ENCODE results near the gene SNX25.

SNX25 gene

DNA sequence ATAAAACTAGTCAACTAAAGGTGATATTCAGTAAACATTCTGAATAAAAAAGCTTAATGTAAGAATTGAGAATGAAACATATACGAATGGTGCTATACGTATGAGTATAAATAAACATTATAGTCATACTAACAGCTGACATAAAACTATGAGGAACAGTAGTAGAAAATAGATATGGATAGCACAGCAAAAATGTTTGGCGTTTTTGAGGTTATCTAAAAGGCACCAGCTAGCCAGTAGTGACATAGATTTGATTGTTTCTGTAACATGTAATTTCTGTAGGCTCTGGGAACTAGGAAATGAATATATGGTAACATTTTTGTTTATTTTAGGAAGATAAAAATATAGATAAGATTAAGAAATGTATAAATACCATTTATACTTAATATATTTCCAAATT is 69.3 kb downstream of the SNX25 start:
- no peaks in the 10 kb centered on the region for H3K27me3 ChIP-seq (ENCODE audit: insufficient read depth, insufficient read length)
- no peaks in the 10 kb centered on the region for H3K36me3 ChIP-seq (ENCODE audit: insufficient read depth, insufficient read length, low read length)
- no peak overlapping the region for H3K9ac ChIP-seq (ENCODE audit: insufficient read length, low read depth)
- TF ChIP-seq ZNF274 (IDR thresholded peaks at IDR 0.05; ENCODE audit: low read depth, low read length) (no peak), YY1 (IDR thresholded peaks at IDR 0.05; ENCODE audit: insufficient read depth, insufficient read length) (no peak), SUZ12 (IDR thresholded peaks at IDR 0.05; ENCODE audit: extremely low read depth, insufficient read depth, insufficient read length) (no peak)
- DNase-seq (ENCODE audit: low read depth, low spot score): no peak
- no peaks in the 10 kb centered on the region for H3K4me1 ChIP-seq (ENCODE audit: insufficient read depth, insufficient read length)
- H3K4me3 ChIP-seq (ENCODE audit: insufficient read length, low read depth): no peak overlapping the region
- H3K9me3 ChIP-seq (ENCODE audit: insufficient read depth, low read length): no peaks in the 10 kb centered on the region

DNA sequence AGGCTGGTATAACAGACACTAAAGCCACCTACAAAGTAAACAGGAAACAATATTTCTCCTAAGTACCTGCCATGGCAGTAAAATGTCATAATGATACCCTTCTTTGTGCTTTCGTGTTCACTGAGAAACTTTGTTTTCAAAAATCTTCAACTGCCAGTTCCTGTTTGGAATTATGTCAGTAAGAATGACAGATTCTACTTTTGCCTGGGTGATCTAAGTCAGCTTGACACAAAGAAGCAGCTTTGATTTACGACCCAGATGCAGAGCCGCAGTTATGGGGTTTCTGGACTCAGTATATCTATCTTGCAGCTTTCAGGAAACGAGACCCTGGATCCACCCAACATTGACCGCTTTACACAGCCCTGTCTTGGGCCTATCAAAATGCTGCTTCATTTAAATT is 71.2 kb downstream of the SNX25 start:
- Histone ChIP-seq H3K4me1 (ENCODE audit: insufficient read depth, insufficient read length) (no peaks in the 10 kb centered on the region), H3K4me3 (ENCODE audit: insufficient read length, low read depth) (no peak overlapping the region), H3K9ac (ENCODE audit: insufficient read length, low read depth) (no peak overlapping the region), H3K27me3 (ENCODE audit: insufficient read depth, insufficient read length) (no peaks in the 10 kb centered on the region), H3K36me3 (ENCODE audit: insufficient read depth, insufficient read length, low read length) (no peaks in the 10 kb centered on the region), H3K9me3 (ENCODE audit: insufficient read depth, low read length) (no peaks in the 10 kb centered on the region)
- no peak for TF ChIP-seq SUZ12 (IDR thresholded peaks at IDR 0.05; ENCODE audit: extremely low read depth, insufficient read depth, insufficient read length)
- no peak for TF ChIP-seq ZNF274 (IDR thresholded peaks at IDR 0.05; ENCODE audit: low read depth, low read length)
- no peak for TF ChIP-seq YY1 (IDR thresholded peaks at IDR 0.05; ENCODE audit: insufficient read depth, insufficient read length)
- DNase-seq (ENCODE audit: low read depth, low spot score): no peak

DNA sequence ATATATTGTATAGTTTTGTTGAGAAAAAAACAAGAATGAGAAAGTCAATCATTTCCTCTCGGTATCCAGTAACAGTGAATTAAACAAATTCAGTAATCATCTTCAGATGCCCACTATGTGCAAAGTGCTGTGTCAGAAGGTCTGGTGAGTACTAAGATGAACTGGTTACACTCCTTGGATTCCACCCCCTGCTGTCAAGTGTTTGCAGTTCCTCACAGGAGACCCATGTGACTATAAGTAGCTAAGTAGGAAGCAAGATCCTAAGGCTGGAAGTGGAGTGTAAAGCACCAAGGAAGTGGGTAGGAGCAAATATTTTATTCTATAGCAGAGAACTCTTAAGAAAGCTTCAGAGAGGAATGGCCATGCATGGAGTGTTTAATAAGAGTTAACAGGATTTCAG is 73.6 kb downstream of the SNX25 start:
- no peak for DNase-seq (ENCODE audit: low read depth, low spot score)
- no peaks in the 10 kb centered on the region for H3K27me3 ChIP-seq (ENCODE audit: insufficient read depth, insufficient read length)
- H3K36me3 ChIP-seq (ENCODE audit: insufficient read depth, insufficient read length, low read length): peaks cover 2% of the 10 kb centered on the region
- TF ChIP-seq ZNF274 (IDR thresholded peaks at IDR 0.05; ENCODE audit: low read depth, low read length): no peak
- no peak for TF ChIP-seq SUZ12 (IDR thresholded peaks at IDR 0.05; ENCODE audit: extremely low read depth, insufficient read depth, insufficient read length)
- no peak for TF ChIP-seq YY1 (IDR thresholded peaks at IDR 0.05; ENCODE audit: insufficient read depth, insufficient read length)
- H3K9ac ChIP-seq (ENCODE audit: insufficient read length, low read depth): no peak overlapping the region
- H3K4me3 ChIP-seq (ENCODE audit: insufficient read length, low read depth): no peak overlapping the region
- H3K4me1 ChIP-seq (ENCODE audit: insufficient read depth, insufficient read length): no peaks in the 10 kb centered on the region
- H3K9me3 ChIP-seq (ENCODE audit: insufficient read depth, low read length): no peaks in the 10 kb centered on the region

DNA sequence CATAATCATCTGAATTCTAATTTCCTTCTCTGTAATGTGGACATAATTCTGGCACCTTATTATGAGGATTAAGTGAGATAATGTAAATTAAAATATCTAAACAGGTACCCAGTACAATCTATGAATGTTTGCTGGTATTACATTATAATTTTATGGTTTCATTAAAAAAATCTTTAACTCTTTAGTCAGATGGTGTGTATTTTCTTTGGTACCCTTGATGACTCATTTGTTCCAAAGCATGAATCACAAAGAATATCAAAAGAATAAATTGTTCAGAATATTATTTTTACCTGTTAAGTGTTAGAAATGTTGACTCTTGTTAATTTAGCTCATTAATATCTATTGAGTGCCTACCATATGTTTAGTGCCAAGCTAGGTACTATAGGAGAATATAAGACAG is 74.3 kb downstream of the SNX25 start:
- H3K9me3 ChIP-seq (ENCODE audit: insufficient read depth, low read length): no peaks in the 10 kb centered on the region
- DNase-seq (ENCODE audit: low read depth, low spot score): no peak

DNA sequence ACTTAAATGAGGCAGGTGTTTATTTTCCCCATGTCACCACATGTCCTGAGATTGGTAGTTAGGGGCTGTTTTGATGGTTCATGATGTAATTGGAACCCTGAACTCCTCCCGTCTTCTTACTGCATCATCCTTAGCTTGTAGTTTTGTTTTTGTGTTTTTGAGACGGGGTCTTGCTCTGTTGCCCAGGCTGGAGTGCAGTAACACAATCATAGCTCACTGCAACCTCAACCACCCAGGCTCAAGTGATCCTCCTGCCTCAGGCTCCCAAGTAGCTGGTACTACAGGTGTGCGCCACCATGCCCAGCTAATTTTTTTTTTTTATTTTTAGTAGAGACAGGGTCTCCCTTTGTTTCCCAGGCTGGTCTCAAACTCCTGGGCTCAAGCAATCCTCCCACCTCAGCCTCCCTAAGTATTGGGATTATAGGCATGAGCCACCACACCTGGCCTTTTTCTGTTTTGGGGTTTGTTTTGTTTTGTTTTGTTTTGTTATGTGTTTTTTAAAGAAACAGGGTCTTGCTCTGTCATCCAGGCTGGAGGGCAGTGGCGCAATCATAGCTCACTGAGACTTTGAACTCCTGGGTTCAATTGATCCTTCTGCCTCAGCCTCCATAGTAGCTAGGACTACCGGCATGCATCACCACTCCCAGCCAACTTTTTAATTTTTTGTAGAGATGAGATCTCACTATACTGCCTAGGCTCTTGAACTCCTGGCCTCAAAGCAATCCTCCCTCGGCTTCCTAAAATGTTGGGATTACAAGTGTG is 76.4 kb downstream of the SNX25 start:
- no peak overlapping the region for H3K9ac ChIP-seq (ENCODE audit: insufficient read length, low read depth)
- no peaks in the 10 kb centered on the region for H3K9me3 ChIP-seq (ENCODE audit: insufficient read depth, low read length)
- H3K4me1 ChIP-seq (ENCODE audit: insufficient read depth, insufficient read length): no peaks in the 10 kb centered on the region
- no peak overlapping the region for H3K4me3 ChIP-seq (ENCODE audit: insufficient read length, low read depth)
- TF ChIP-seq SUZ12 (IDR thresholded peaks at IDR 0.05; ENCODE audit: extremely low read depth, insufficient read depth, insufficient read length) (no peak), ZNF274 (IDR thresholded peaks at IDR 0.05; ENCODE audit: low read depth, low read length) (no peak), YY1 (IDR thresholded peaks at IDR 0.05; ENCODE audit: insufficient read depth, insufficient read length) (no peak)
- H3K27me3 ChIP-seq (ENCODE audit: insufficient read depth, insufficient read length): no peaks in the 10 kb centered on the region
- DNase-seq (ENCODE audit: low read depth, low spot score): no peak
- H3K36me3 ChIP-seq (ENCODE audit: insufficient read depth, insufficient read length, low read length): peaks cover 2% of the 10 kb centered on the region

More for the DNA sequence above, 74.3 kb downstream of the SNX25 start:
- Histone ChIP-seq H3K4me1 (ENCODE audit: insufficient read depth, insufficient read length) (no peaks in the 10 kb centered on the region), H3K9ac (ENCODE audit: insufficient read length, low read depth) (no peak overlapping the region), H3K27me3 (ENCODE audit: insufficient read depth, insufficient read length) (no peaks in the 10 kb centered on the region), H3K36me3 (ENCODE audit: insufficient read depth, insufficient read length, low read length) (peaks cover 2% of the 10 kb centered on the region), H3K4me3 (ENCODE audit: insufficient read length, low read depth) (no peak overlapping the region)
- no peak for TF ChIP-seq ZNF274 (IDR thresholded peaks at IDR 0.05; ENCODE audit: low read depth, low read length)
- TF ChIP-seq SUZ12 (IDR thresholded peaks at IDR 0.05; ENCODE audit: extremely low read depth, insufficient read depth, insufficient read length): no peak
- TF ChIP-seq YY1 (IDR thresholded peaks at IDR 0.05; ENCODE audit: insufficient read depth, insufficient read length): no peak

DNA sequence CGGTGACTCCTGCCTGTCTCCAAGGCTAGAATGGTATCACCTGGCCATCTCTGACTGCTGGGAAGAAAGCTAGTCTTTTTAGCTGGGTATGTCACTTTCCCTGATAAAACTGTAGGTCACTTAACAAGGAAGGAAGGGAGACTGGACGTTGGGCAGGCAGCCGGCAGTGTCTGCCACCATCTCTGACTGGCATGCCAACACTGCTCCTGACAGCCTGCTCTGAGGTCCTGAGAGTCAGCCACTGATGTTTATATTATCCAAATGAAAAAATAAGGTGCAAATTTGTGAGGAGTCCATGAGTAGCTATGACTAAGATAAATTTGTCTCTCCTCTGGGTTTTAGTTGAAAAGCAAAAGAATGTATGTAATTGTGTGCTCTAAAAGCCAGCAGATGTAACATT is 77.2 kb downstream of the SNX25 start:
- H3K36me3 ChIP-seq (ENCODE audit: insufficient read depth, insufficient read length, low read length): peaks cover 2% of the 10 kb centered on the region
- H3K4me1 ChIP-seq (ENCODE audit: insufficient read depth, insufficient read length): no peaks in the 10 kb centered on the region
- no peaks in the 10 kb centered on the region for H3K9me3 ChIP-seq (ENCODE audit: insufficient read depth, low read length)
- no peaks in the 10 kb centered on the region for H3K27me3 ChIP-seq (ENCODE audit: insufficient read depth, insufficient read length)
- TF ChIP-seq SUZ12 (IDR thresholded peaks at IDR 0.05; ENCODE audit: extremely low read depth, insufficient read depth, insufficient read length) (no peak), YY1 (IDR thresholded peaks at IDR 0.05; ENCODE audit: insufficient read depth, insufficient read length) (no peak), ZNF274 (IDR thresholded peaks at IDR 0.05; ENCODE audit: low read depth, low read length) (no peak)
- H3K4me3 ChIP-seq (ENCODE audit: insufficient read length, low read depth): no peak overlapping the region
- H3K9ac ChIP-seq (ENCODE audit: insufficient read length, low read depth): no peak overlapping the region
- DNase-seq (ENCODE audit: low read depth, low spot score): no peak

DNA sequence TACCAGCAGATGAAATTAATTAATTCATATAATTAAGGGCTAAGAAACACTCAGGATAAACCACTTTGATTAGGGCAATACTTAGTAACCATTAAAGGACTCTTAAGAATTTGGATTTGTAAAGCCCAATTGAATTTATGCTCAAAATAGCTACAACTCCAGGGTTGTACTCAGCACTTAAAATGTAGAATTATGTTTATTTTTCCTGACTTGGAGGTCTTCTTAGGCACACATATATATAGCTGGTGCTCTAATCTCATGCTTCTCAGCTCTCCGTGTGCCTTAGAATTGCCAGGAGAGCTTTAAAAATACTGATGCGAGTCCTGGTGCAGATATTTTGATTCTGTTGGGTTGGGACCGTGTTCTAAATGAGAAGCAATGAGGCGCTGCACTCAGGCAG is 77.6 kb downstream of the SNX25 start:
- no peaks in the 10 kb centered on the region for H3K4me1 ChIP-seq (ENCODE audit: insufficient read depth, insufficient read length)
- H3K27me3 ChIP-seq (ENCODE audit: insufficient read depth, insufficient read length): no peaks in the 10 kb centered on the region
- TF ChIP-seq YY1 (IDR thresholded peaks at IDR 0.05; ENCODE audit: insufficient read depth, insufficient read length): no peak
- no peak for TF ChIP-seq SUZ12 (IDR thresholded peaks at IDR 0.05; ENCODE audit: extremely low read depth, insufficient read depth, insufficient read length)
- no peak for TF ChIP-seq ZNF274 (IDR thresholded peaks at IDR 0.05; ENCODE audit: low read depth, low read length)
- no peaks in the 10 kb centered on the region for H3K9me3 ChIP-seq (ENCODE audit: insufficient read depth, low read length)
- DNase-seq (ENCODE audit: low read depth, low spot score): no peak
- no peak overlapping the region for H3K9ac ChIP-seq (ENCODE audit: insufficient read length, low read depth)
- H3K36me3 ChIP-seq (ENCODE audit: insufficient read depth, insufficient read length, low read length): peaks cover 2% of the 10 kb centered on the region
- H3K4me3 ChIP-seq (ENCODE audit: insufficient read length, low read depth): no peak overlapping the region

Data from NT2/D1 (cell line).